Measurements from ENCODE around the gene CCNY. TPM values are rescaled to one million over a fixed set of nuclear protein-coding genes. Genes with fewer than 3 reads are reported as not detected.

CCNY gene
- polyA plus RNA-seq, 2 of the 4 experiments (the other 2 are of a cell fraction) = 28.1 to 55.5 TPM

GRCh38 chr10:35447693-35448407 lies 111.5 kb downstream of the CCNY start:
- Histone ChIP-seq H3K4me2 (peak overlapping the region; percentile 78), H3K27ac (peak overlapping the region; percentile 68 to 77), H3K4me1 (peaks cover 58% of the 10 kb centered on the region), H3K4me3 (0 out of 3 replicates have a peak overlapping the region, but pooled peaks have one; percentile 3), H3K9me3 (peaks cover 21% of the 10 kb centered on the region)
- WGBS (ENCODE audit: missing lambda C conversion rate) = 13% methylated on average over 14 of the region's 14 CpGs
- FAIRE-seq (no peak), ATAC-seq (peak; percentile 35 to 71; a peak in 5 of 6 replicates), DNase-seq (ENCODE audit: low read depth in 1 of 2, low spot score in 1 of 2) (peak; percentile 30 to 53)
- TF ChIP-seq GATA3 (IDR thresholded peaks at IDR 0.05; ENCODE audit: borderline replicate concordance) = peak; percentile 74; the same call in 1 of the 2 replicates
- TF ChIP-seq JUN (IDR thresholded peaks at IDR 0.05) = no peak
- ChIA-PET CTCF (no interaction called here), POLR2A (no interaction called here)

GRCh38 chr10:35448687-35449662 lies 112.7 kb downstream of the CCNY start:
- peaks cover 10% of the 10 kb centered on the region for H3K9me3 ChIP-seq
- 86% methylated on average over 11 of the region's 11 CpGs for WGBS (ENCODE audit: missing lambda C conversion rate)
- FAIRE-seq = no peak
- H3K4me3 ChIP-seq = no peak overlapping the region
- peak overlapping the region; percentile 68 to 77; a peak in 5 of 6 replicates for H3K27ac ChIP-seq
- ChIA-PET CTCF (no interaction called here), POLR2A (no interaction called here)
- TF ChIP-seq, protein P1, sequence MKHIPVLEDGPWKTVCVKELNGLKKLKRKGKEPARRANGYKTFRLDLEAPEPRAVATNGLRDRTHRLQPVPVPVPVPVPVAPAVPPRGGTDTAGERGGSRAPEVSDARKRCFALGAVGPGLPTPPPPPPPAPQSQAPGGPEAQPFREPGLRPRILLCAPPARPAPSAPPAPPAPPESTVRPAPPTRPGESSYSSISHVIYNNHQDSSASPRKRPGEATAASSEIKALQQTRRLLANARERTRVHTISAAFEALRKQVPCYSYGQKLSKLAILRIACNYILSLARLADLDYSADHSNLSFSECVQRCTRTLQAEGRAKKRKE (CRISPR knock-in tag; IDR thresholded peaks at IDR 0.05; ENCODE audit: low read depth) = no peak
- no peak for TF ChIP-seq KDM1A (IDR thresholded peaks at IDR 0.05; ENCODE audit: low read depth)
- DNase-seq (ENCODE audit: low read depth in 1 of 2, low spot score in 1 of 2) = no peak
- H3K4me1 ChIP-seq = peaks cover 66% of the 10 kb centered on the region
- H3K4me2 ChIP-seq = peak overlapping the region; percentile 78
- peak in 1 of 2 experiments; percentile 14; a peak in 4 of 6 replicates for ATAC-seq

DNA sequence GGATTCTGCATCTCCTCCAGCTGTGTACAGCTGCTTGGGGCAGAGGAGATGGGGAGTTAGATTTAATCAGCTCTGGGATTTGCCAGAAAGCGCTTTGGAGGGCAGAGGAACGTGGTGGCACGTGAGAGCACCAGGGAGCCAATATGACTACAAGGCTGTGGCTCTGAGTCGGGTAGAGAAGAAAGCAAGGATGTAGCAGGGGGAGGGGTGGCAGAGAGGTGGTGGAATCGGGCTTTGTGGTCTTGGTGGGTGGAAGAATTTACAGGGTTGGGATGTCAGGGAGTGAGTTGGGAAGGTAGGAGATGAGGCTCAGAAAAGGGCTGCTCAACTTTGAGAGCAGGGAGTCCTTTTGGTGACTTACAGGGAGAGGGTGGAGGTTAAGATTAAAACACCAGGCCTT lies 113.6 kb downstream of the CCNY start:
- POLR2A ChIA-PET = no interaction called here
- H3K4me3 ChIP-seq = no peak overlapping the region
- WGBS (ENCODE audit: missing lambda C conversion rate) = 88% methylated on average over 5 of the region's 5 CpGs
- H3K4me2 ChIP-seq = no peak overlapping the region
- peak overlapping the region in 1 of 2 experiments; percentile 77; a peak in 4 of 6 replicates for H3K27ac ChIP-seq
- CTCF ChIA-PET = no interaction called here
- FAIRE-seq (no peak), ATAC-seq (peak in 1 of 2 experiments; percentile 16; a peak in 2 of 6 replicates), DNase-seq (ENCODE audit: low read depth in 1 of 2, low spot score in 1 of 2) (no peak)
- TF ChIP-seq MAFK (IDR thresholded peaks at IDR 0.05; ENCODE audit: partially characterized antibody) = no peak
- TF ChIP-seq ZSCAN20 (CRISPR knock-in tag; IDR thresholded peaks at IDR 0.05) = no peak
- no peak for TF ChIP-seq RAD21 (conservative IDR thresholded peaks at IDR 0.05 in 1 of 2, IDR thresholded peaks at IDR 0.05 in 1 of 2)
- TF ChIP-seq ZNF302 (CRISPR knock-in tag; IDR thresholded peaks at IDR 0.05) = no peak
- TF ChIP-seq, protein P2, sequence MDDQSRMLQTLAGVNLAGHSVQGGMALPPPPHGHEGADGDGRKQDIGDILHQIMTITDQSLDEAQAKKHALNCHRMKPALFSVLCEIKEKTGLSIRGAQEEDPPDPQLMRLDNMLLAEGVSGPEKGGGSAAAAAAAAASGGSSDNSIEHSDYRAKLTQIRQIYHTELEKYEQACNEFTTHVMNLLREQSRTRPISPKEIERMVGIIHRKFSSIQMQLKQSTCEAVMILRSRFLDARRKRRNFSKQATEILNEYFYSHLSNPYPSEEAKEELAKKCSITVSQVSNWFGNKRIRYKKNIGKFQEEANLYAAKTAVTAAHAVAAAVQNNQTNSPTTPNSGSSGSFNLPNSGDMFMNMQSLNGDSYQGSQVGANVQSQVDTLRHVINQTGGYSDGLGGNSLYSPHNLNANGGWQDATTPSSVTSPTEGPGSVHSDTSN (IDR thresholded peaks at IDR 0.05) = no peak
- no peak for TF ChIP-seq HEYL (CRISPR knock-in tag; IDR thresholded peaks at IDR 0.05)
- no peak for TF ChIP-seq TFCP2L1 (CRISPR knock-in tag; IDR thresholded peaks at IDR 0.05)
- TF ChIP-seq BHLHE40 (IDR thresholded peaks at IDR 0.05; ENCODE audit: low read depth, low read length) = no peak
- no peak for TF ChIP-seq HOXB5 (CRISPR knock-in tag; IDR thresholded peaks at IDR 0.05)
- TF ChIP-seq EP300 (IDR thresholded peaks at IDR 0.05) = no peak
- TF ChIP-seq JUN (IDR thresholded peaks at IDR 0.05) = no peak
- TF ChIP-seq HDAC2 (IDR thresholded peaks at IDR 0.05) = no peak
- no peak for TF ChIP-seq MAX (IDR thresholded peaks at IDR 0.05)
- H3K9me3 ChIP-seq = peaks cover under 1% of the 10 kb centered on the region; the same call in 2 of the 3 replicates
- peaks cover 76% of the 10 kb centered on the region for H3K4me1 ChIP-seq
